Omental fat pad (tissue), 4 donors: ENCODE data around the gene CRACR2B. TPM values are rescaled to one million over a fixed set of nuclear protein-coding genes. Genes with fewer than 3 reads are reported as not detected.

ENCODE experiments used
- ATAC-seq: fragments of 150-250 bp; one replicate; pipeline ENCODE4 v1.9.1; 2016; ENCODE audit warnings: mild to moderate bottlenecking, moderate library complexity; ENCODE audit not compliant: low FRiP score
- DNase-seq: peaks from one replicate; pipeline ENCODE4 v3.0.0-alpha.2; 2019; ENCODE audit warnings: low spot score
- total RNA-seq, 4 donors: library from RNA; depleted of rRNA; stranded (reverse); fragments of >200 nt; gene quantifications; one replicate each; pipeline ENCODE4 v1.1.0, GENCODE V29; 2016
- TF ChIP-seq, protein P1 (sequence below), 3 donors: fragments of 450-650 bp; IDR thresholded peaks; one replicate each; pipeline ENCODE4 v1.5.1; 2016 to 2017; ENCODE audit warnings: antibody characterized with exemption in 3 of 3, mild to moderate bottlenecking in 3 of 3, moderate library complexity in 2 of 3

The CRACR2B gene
- total RNA-seq, 4 donors from 2014 or later, result 6.3 to 39.7 (median 6.9) TPM

- ATAC-seq, result no peak
- no peak for DNase-seq
- TF ChIP-seq, protein P1, sequence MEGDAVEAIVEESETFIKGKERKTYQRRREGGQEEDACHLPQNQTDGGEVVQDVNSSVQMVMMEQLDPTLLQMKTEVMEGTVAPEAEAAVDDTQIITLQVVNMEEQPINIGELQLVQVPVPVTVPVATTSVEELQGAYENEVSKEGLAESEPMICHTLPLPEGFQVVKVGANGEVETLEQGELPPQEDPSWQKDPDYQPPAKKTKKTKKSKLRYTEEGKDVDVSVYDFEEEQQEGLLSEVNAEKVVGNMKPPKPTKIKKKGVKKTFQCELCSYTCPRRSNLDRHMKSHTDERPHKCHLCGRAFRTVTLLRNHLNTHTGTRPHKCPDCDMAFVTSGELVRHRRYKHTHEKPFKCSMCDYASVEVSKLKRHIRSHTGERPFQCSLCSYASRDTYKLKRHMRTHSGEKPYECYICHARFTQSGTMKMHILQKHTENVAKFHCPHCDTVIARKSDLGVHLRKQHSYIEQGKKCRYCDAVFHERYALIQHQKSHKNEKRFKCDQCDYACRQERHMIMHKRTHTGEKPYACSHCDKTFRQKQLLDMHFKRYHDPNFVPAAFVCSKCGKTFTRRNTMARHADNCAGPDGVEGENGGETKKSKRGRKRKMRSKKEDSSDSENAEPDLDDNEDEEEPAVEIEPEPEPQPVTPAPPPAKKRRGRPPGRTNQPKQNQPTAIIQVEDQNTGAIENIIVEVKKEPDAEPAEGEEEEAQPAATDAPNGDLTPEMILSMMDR (IDR thresholded peaks at IDR 0.05), result no peak
Measured at GRCh38 chr11:868802-869201, 41.1 kb downstream of the CRACR2B start.

GRCh38 chr11:869399-870126 lies 41.8 kb downstream of the CRACR2B start:
- no peak for ATAC-seq
- TF ChIP-seq, protein P1 (IDR thresholded peaks at IDR 0.05), result no peak
- no peak for DNase-seq

DNA sequence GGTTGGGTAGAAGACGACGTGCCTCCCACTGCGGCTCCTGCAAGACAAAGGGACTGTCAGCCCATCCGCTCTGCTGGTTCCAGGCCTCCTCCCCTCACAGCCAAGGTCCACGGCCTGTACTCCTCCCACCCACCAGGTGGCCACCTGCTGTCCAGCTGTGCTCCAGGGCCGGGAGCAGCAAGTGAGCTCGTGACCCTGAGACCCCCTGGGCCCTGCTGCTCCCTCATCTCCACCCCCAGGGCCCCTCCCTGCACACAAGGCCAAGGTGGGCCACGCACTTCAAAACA lies 42.4 kb downstream of the CRACR2B start:
- TF ChIP-seq, protein P1 (IDR thresholded peaks at IDR 0.05), result no peak
- ATAC-seq (no peak), DNase-seq (no peak)

DNA sequence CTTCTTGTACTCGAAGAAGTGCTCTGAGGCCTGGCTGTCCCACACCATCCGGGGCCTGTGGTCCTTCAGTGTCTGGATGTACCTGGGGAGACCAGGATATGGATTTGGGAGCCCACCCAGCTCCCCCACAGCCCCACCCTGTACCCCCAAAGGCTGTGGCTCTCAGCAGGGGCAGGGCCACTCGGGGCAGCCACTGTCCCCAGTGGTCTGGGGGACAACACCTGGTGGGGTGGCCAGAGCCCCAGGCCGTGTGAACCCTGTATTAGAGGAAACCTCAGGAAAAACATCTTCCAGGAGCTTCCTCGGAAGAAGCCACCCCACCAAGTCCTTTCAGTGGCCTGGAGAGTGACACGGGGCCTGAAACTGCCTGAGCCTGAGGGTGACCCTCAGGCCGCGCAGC lies 42.7 kb downstream of the CRACR2B start:
- DNase-seq (no peak), ATAC-seq (no peak)
- TF ChIP-seq, protein P1 (IDR thresholded peaks at IDR 0.05), result no peak

- no peak for ATAC-seq
- TF ChIP-seq, protein P1 (IDR thresholded peaks at IDR 0.05), result no peak
Measured at GRCh38 chr11:871472-871871, 43.8 kb downstream of the CRACR2B start.

DNA sequence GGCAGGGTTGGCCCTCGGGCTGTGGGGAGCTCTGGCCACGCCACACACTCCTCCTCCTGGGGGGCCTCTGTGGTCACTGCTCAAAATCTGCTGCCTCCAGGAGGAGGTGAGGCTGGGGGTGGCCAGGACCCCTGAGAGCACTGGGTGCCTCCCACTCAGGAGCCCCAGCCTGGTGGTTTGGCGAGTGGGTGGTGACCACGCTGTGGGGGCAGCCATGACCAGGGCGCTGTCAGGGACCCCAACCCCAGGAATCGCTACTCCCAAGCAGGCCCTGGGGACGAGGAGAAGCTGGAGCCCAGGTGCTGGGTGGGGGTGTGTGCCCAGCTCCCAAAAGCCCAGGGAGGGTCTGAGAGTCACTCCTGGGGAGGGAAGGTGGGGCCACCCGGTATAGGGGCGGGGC lies 45.1 kb downstream of the CRACR2B start:
- ATAC-seq, result no peak
- TF ChIP-seq, protein P1 (IDR thresholded peaks at IDR 0.05), result no peak
- DNase-seq, result no peak

More at GRCh38 chr11:871472-871871, 43.8 kb downstream of the CRACR2B start:
- DNase-seq, result no peak

DNA sequence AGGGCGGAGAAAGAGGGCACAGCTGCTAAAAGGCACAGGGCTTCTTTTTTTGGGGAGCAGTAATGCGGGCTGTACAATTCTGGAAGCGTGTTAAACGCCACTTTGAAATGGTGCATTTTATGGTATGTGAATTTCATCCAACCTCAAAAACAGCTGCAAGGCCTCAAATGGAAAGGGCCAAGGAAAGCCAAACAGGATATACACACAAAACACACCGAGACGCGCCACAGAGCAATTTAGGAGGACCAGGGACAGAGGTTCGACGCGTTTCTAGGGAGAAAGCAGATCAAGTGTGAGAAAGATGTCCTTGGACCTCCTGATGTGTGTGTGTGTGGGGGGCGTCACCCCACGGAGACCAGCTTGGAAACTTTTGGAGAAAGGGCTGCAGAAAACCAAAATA lies 46.0 kb downstream of the CRACR2B start:
- TF ChIP-seq, protein P1 (IDR thresholded peaks at IDR 0.05), result no peak
- ATAC-seq, result no peak
- no peak for DNase-seq
